KMS-11 (cell line): ENCODE results near the gene AOX1.

Experiments
- H2AFZ ChIP-seq: fragments of 200-600 bp; sonication (generic); 2 replicates; pipeline ENCODE4 v1.6.1; 2016; ENCODE audit warnings: antibody characterized with exemption, mixed run types, low read depth
- H3K27ac ChIP-seq: fragments of 200-600 bp; sonication (generic); 2 replicates; pipeline ENCODE4 v1.6.1; 2016; ENCODE audit warnings: mild to moderate bottlenecking, mixed run types
- H3K27me3 ChIP-seq: fragments of 200-600 bp; sonication (generic); 2 replicates; pipeline ENCODE4 v1.6.1; 2017; ENCODE audit warnings: mild to moderate bottlenecking, low read depth, mixed run types, moderate library complexity; ENCODE audit not compliant: insufficient read depth
- H3K36me3 ChIP-seq: fragments of 200-600 bp; sonication (generic); 2 replicates; pipeline ENCODE4 v1.6.1; 2017; ENCODE audit warnings: mild to moderate bottlenecking, mixed run types; ENCODE audit not compliant: insufficient read depth
- H3K4me1 ChIP-seq: fragments of 200-600 bp; sonication (generic); 2 replicates; pipeline ENCODE4 v1.6.1; 2016; ENCODE audit warnings: mild to moderate bottlenecking, low read depth, mixed run types; ENCODE audit not compliant: poor library complexity, severe bottlenecking
- H3K4me2 ChIP-seq: fragments of 200-600 bp; sonication (generic); 2 replicates; pipeline ENCODE4 v1.7.0; 2016; ENCODE audit warnings: mild to moderate bottlenecking, mixed run types
- H3K4me3 ChIP-seq: fragments of 200-600 bp; sonication (generic); IDR thresholded peaks from 2 replicates; pipeline ENCODE4 v1.6.1; 2017; ENCODE audit warnings: low read depth, low read length, mixed read lengths; ENCODE audit not compliant: insufficient read depth
- H3K79me2 ChIP-seq: fragments of 200-600 bp; sonication (generic); 2 replicates; pipeline ENCODE4 v1.6.1; 2016; ENCODE audit warnings: low read depth, mixed run types; ENCODE audit not compliant: insufficient read depth
- H3K9ac ChIP-seq: fragments of 200-600 bp; sonication (generic); 2 replicates; pipeline ENCODE4 v1.6.1; 2016; ENCODE audit warnings: mild to moderate bottlenecking, mixed run types
- H4K20me1 ChIP-seq: fragments of 200-600 bp; sonication (generic); 2 replicates; pipeline ENCODE4 v1.6.1; 2016; ENCODE audit warnings: mild to moderate bottlenecking, mixed run types; ENCODE audit not compliant: insufficient read depth
- TF ChIP-seq, protein P1 (sequence below): fragments of 200-600 bp; sonication (generic); conservative IDR thresholded peaks from 2 replicates; pipeline ENCODE4 v1.6.1; 2017; ENCODE audit warnings: low read depth, mild to moderate bottlenecking, antibody characterized with exemption, low read length, moderate library complexity, mixed read lengths

AOX1 gene

DNA sequence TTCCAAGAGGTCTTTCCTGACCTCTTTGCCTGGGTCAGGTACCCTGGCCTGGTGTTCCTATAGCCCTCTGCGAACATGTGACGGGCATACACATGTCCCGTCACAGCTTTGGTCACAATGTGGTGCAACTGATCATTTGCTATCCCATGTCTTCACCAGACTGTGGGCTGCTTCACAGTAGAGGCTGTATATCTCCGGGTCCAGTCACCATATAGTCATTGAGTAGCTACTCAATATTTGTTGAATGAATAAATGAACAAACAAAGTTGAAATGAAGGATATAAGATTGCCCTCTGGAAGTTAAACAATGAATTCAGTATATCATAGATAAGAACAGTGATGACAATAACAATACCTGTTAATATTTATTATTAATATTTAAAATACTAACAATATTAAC, 16.8 kb downstream of the AOX1 start:
- Histone ChIP-seq H3K4me2 (no peak overlapping the region), H3K4me1 (no peaks in the 10 kb centered on the region), H3K4me3 (no peak overlapping the region), H3K27ac (no peak overlapping the region), H3K36me3 (no peaks in the 10 kb centered on the region), H4K20me1 (no peaks in the 10 kb centered on the region), H2AFZ (no peak overlapping the region), H3K79me2 (no peaks in the 10 kb centered on the region), H3K27me3 (no peaks in the 10 kb centered on the region), H3K9ac (no peak overlapping the region)
- TF ChIP-seq, protein P1, sequence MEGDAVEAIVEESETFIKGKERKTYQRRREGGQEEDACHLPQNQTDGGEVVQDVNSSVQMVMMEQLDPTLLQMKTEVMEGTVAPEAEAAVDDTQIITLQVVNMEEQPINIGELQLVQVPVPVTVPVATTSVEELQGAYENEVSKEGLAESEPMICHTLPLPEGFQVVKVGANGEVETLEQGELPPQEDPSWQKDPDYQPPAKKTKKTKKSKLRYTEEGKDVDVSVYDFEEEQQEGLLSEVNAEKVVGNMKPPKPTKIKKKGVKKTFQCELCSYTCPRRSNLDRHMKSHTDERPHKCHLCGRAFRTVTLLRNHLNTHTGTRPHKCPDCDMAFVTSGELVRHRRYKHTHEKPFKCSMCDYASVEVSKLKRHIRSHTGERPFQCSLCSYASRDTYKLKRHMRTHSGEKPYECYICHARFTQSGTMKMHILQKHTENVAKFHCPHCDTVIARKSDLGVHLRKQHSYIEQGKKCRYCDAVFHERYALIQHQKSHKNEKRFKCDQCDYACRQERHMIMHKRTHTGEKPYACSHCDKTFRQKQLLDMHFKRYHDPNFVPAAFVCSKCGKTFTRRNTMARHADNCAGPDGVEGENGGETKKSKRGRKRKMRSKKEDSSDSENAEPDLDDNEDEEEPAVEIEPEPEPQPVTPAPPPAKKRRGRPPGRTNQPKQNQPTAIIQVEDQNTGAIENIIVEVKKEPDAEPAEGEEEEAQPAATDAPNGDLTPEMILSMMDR, result no peak

DNA sequence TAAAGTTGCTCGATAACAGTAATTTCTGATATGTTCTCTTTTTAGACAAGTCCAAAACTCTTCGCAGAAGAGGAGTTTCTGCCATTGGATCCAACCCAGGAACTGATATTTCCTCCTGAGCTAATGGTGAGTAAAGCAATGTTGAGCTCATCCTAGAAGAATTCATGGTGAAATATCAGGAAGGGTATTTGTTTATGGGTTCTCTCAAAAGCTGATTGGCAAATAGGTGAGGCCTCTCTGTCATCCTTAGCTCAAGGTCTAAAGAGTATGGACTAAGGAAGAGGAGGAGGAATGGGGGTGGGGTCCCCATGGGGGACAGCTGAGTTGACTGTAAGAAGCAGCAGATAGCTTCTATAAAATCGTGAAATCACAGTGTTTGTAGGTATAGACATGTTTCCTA, 18.2 kb downstream of the AOX1 start:
- no peak overlapping the region for H3K27ac ChIP-seq
- H3K27me3 ChIP-seq, result no peaks in the 10 kb centered on the region
- H3K4me1 ChIP-seq, result no peaks in the 10 kb centered on the region
- TF ChIP-seq, protein P1, result no peak
- H3K79me2 ChIP-seq, result no peaks in the 10 kb centered on the region
- H3K36me3 ChIP-seq, result no peaks in the 10 kb centered on the region
- H4K20me1 ChIP-seq, result no peaks in the 10 kb centered on the region
- H3K4me2 ChIP-seq, result no peak overlapping the region
- H3K4me3 ChIP-seq, result no peak overlapping the region
- H3K9ac ChIP-seq, result no peak overlapping the region
- H2AFZ ChIP-seq, result no peak overlapping the region

DNA sequence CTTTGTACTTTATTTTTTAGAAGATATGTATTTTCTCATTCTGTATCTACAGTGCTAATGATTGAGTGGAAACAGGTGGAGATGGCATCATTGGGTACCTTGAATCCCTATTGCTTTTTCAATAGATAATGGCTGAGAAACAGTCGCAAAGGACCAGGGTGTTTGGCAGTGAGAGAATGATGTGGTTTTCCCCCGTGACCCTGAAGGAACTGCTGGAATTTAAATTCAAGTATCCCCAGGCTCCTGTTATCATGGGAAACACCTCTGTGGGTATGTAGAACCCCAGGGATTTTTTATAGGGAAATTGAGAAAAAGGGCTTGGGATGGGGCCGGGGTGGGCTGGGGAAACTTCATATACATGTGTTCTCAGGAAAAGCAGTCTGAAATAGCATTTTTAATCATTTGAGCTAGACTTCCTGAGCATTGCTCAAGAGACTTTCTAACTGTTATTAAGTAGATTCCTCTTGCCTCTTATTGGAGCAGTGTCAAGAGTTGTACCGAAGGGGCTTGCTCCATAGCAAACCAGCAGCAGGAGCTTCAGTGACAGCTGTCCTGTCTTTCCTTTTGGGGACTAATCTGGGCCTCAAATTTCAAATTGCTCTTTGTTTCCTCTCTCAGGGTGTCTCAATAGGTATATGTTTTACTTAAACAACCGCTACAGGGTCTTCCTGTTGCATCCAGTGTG, 18.9 kb downstream of the AOX1 start:
- Histone ChIP-seq H3K27me3 (no peaks in the 10 kb centered on the region), H3K27ac (no peak overlapping the region), H3K36me3 (no peaks in the 10 kb centered on the region), H3K79me2 (no peaks in the 10 kb centered on the region), H3K4me2 (no peak overlapping the region), H3K9ac (no peak overlapping the region), H3K4me3 (no peak overlapping the region), H3K4me1 (no peaks in the 10 kb centered on the region), H4K20me1 (no peaks in the 10 kb centered on the region), H2AFZ (no peak overlapping the region)
- TF ChIP-seq, protein P1, result no peak

DNA sequence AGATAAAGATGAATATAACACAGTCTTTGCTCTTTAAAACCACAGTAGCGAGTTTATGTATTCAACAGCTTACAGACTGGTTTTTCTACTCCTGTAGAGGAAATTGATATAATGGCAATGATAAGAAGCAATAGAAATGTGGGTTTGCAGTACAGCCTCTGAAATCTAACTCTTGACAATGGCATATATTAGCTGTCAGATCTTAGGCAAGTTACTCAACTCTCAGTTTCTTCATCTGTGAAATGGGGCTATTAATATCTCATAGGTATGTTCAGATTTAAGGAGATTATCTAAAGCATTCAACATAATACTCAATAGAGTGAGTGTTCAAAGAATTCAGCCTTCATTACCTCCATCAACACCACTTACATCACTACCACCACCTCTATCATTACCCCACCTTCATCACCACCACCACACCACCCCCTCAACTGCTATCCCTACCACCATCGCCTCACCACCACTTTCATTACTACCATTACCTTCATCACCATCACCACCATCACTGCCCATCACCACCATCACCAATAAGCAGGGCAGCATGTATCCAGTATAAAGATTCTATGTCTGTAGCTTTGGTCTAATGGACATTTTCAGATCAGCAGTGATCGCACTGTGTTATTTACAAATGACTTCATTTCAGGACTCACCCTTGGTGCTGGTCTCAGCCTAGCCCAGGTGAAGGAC, 22.7 kb downstream of the AOX1 start:
- Histone ChIP-seq H3K4me3 (no peak overlapping the region), H3K4me1 (no peaks in the 10 kb centered on the region), H4K20me1 (no peaks in the 10 kb centered on the region), H3K27me3 (no peaks in the 10 kb centered on the region), H3K36me3 (no peaks in the 10 kb centered on the region), H2AFZ (no peak overlapping the region), H3K9ac (no peak overlapping the region), H3K4me2 (no peak overlapping the region), H3K79me2 (no peaks in the 10 kb centered on the region), H3K27ac (no peak overlapping the region)
- TF ChIP-seq, protein P1, result no peak
